GM23248 (cell line): ENCODE measurements around the gene PRSS50.

Experiments
- EZH2 ChIP-seq: fragments of 200-600 bp; sonication (generic); IDR thresholded peaks from 2 replicates; pipeline ENCODE4 v1.6.1; 2018; ENCODE audit warnings: antibody characterized with exemption, mild to moderate bottlenecking; ENCODE audit not compliant: insufficient read depth, poor library complexity, severe bottlenecking
- EZH2phosphoT487 ChIP-seq: fragments of 200-600 bp; sonication (generic); IDR thresholded peaks from 2 replicates; pipeline ENCODE4 v1.6.1; 2018; ENCODE audit warnings: antibody characterized with exemption, moderate library complexity, mild to moderate bottlenecking, low read depth; ENCODE audit not compliant: insufficient read depth

- no peak for TF ChIP-seq EZH2
- no peak for TF ChIP-seq EZH2phosphoT487
Measured at GRCh38 chr3:46667657-46668056, 50.0 kb downstream of the PRSS50 start.
